Limb (tissue), 2 donors: ENCODE measurements around the gene BID.
"Not testable (repeated sequence)": the region's sequence is repeated elsewhere in the genome, so short reads cannot be mapped to it uniquely, and the experiment has no call there.

Source experiments
- DNase-seq, 2 donors: peaks; one replicate each; pipeline ENCODE4 v3.0.0-alpha.2; 2016; ENCODE audit errors: extremely low spot score in 2 of 2

The BID gene

DNA sequence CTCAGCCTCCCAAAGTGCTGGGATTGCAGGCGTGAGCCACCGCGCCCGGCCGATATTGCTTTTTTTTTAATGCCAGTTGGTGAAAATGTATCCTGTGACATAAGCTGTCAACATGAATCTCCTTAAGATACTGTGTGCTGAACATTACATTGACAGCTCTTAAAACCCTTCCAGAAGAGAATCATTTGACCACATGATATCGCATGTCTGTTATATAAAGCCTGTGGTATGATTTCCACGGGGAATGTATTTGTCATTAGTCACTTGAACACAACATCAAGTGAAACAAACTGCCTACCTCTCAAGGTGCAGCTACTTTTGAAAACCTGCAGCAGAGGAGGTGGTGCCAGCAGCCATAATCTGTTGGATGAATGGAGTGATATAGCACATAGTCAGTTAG, 68.7 kb downstream of the BID start:
- DNase-seq = no peak

- no peak for DNase-seq
These were observed 70.5 kb downstream of the BID start for GRCh38 chr22:17703811-17704210.

GRCh38 chr22:17700778-17701177, 73.5 kb downstream of the BID start:
- no peak for DNase-seq

DNA sequence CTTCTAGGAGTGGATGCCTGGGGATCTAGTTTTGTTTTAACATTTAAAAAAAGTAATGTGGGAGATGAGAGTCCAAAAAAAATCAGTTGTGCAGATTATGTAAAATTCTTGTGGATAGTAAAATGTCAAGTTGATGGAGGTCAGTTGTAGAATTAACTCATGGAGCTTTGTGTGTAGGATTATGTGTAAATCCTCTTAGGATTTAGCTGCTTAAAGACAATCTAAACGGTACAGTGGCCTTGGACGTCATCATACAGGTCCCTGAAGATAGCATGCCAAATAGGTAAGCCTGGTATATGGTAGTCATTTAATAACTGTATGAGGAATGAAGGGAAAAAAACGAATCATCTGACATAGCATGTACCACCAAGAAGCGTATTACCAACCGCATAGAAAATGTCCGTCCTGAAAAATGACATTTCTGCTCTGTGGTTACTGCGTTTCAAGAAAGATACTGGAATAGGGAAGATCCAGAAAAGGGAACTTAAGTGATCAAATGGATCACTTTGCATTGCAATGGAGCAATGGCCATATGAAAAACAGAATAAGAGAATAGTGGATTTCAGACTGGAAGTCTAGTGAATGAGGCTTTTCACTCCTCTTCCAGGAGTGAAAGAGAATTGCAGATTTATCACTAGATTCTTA, 74.5 kb downstream of the BID start:
- DNase-seq = no peak

GRCh38 chr22:17698948-17699347, 75.3 kb downstream of the BID start:
- DNase-seq = no peak

DNA sequence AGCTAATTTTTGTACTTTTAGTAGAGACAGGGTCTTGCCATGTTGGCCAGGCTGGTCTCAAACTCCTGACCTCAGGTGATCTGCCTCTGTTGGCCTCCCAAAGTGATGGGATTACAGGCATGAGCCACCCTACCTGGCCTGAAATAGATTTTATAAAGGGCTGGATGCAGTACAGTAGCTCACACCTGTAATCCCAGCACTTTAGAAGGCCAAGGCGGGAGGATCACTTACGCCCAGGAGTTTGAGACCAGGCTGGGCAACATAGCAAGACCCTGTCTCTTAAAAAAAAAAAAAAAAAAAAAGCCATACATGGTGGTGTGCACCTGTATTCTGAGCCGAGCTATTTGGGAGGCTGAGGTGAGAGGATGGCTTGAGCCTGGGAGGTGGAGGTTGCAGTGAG, 76.0 kb downstream of the BID start:
- not testable (repeated sequence) for DNase-seq

- not testable (repeated sequence) for DNase-seq
These were observed 77.1 kb downstream of the BID start for GRCh38 chr22:17697196-17697595.

GRCh38 chr22:17695986-17696385, 78.3 kb downstream of the BID start:
- no peak for DNase-seq

GRCh38 chr22:17694752-17695151, 79.5 kb downstream of the BID start:
- DNase-seq = no peak

GRCh38 chr22:17694193-17694592, 80.1 kb downstream of the BID start:
- DNase-seq = no peak

DNA sequence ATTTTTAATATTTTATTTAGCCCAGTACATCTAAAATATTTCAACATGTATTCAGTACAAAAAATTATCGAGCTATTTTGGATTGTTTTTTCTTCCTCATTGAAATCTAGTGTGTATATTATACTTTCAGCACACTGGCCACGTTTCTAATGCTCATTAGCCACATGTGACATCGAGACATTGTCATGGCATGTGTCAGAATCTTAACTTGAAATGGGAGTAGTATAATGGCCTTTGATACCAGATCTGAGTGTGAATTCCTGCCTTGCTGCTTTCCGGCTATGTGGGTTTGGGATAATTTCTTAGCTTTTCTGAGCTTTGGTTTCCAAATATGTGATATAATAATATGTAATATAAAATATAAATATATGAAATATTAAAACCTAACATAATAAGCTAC, 81.4 kb downstream of the BID start:
- DNase-seq = no peak

DNA sequence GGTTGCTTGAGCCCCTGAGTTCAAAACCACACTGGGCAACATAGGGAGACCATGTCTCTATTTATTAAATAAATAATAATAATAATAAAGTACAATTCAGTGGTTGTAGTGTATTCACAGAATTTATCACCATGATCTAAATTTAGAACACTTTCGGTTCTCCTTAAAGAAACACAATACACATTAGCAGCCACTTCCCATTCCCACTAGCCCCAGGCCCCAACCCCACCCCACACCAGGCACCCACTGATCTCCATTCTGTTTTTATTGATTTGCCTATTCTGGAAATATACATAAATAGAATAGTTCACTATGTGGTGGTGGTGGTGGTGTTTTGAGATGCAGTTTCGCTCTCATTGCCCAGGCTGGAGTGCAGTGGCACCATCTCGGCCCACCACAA, 90.0 kb downstream of the BID start:
- no peak for DNase-seq
